BLaER1 treated with 17β-estradiol and CSF1 and Interleukin-3, amounts not matched to agents 10 nM and 100 nM (cell line): ENCODE measurements around the gene AP1S1.
"Not testable (repeated sequence)": the region's sequence is repeated elsewhere in the genome, so short reads cannot be mapped to it uniquely, and the experiment has no call there.

Experiments
- H3K27ac ChIP-seq, 11 experiments: shearing (Covaris generic); formaldehyde crosslinking; 2 replicates each; pipeline ENCODE4 v1.8.1; 2022
- H3K27me3 ChIP-seq, 11 experiments: shearing (Covaris generic); formaldehyde crosslinking; 2 replicates each; pipeline ENCODE4 v1.8.1; 2022
- H3K36me3 ChIP-seq, 11 experiments: shearing (Covaris generic); formaldehyde crosslinking; 2 replicates each; pipeline ENCODE4 v1.8.1; 2022
- H3K4me1 ChIP-seq, 10 experiments: shearing (Covaris generic); formaldehyde crosslinking; 2 replicates each; pipeline ENCODE4 v1.8.1; 2022
- H3K4me2 ChIP-seq, 11 experiments: shearing (Covaris generic); formaldehyde crosslinking; 2 replicates each; pipeline ENCODE4 v1.8.1; 2022
- H3K4me3 ChIP-seq, 10 experiments: shearing (Covaris generic); formaldehyde crosslinking; 2 replicates each; pipeline ENCODE4 v1.8.1; 2022
- H3K9ac ChIP-seq, 11 experiments: shearing (Covaris generic); formaldehyde crosslinking; 2 replicates each; pipeline ENCODE4 v1.8.1; 2022
- H3K9me3 ChIP-seq, 11 experiments: shearing (Covaris generic); formaldehyde crosslinking; replicated peaks in 1 of 11; 2 replicates each; pipeline ENCODE4 v1.8.1; 2022
- H4K20me1 ChIP-seq, 11 experiments: shearing (Covaris generic); formaldehyde crosslinking; 2 replicates each; pipeline ENCODE4 v1.8.1; 2022
- Cebpa-rat ChIP-seq, 11 experiments: shearing (Covaris generic); IDR thresholded peaks; 2 replicates each; pipeline ENCODE4 v1.8.1; 2022

AP1S1 gene

GRCh38 chr7:101129603-101130117 is 24.6 kb upstream of the AP1S1 start:
- H3K9ac ChIP-seq: no peak overlapping the region
- H3K27ac ChIP-seq: no peak overlapping the region
- no peaks in the 10 kb centered on the region; a peak in 1 of 22 replicates for H4K20me1 ChIP-seq
- H3K36me3 ChIP-seq: no peaks in the 10 kb centered on the region
- peaks cover 47 to 67% (median 53%) of the 10 kb centered on the region in 10 experiments for H3K4me1 ChIP-seq
- H3K4me3 ChIP-seq: no peak overlapping the region
- no peaks in the 10 kb centered on the region for H3K9me3 ChIP-seq
- peaks cover 0 to 12% (median 0%) of the 10 kb centered on the region in 11 experiments; a peak in 2 of 22 replicates for H3K27me3 ChIP-seq
- no peak overlapping the region for H3K4me2 ChIP-seq
- no peak for TF ChIP-seq Cebpa-rat (IDR thresholded peaks at IDR 0.05)

GRCh38 chr7:101132626-101133600 is 21.4 kb upstream of the AP1S1 start:
- H3K27ac ChIP-seq, H3K9me3 ChIP-seq, H4K20me1 ChIP-seq, H3K4me3 ChIP-seq, H3K36me3 ChIP-seq, H3K27me3 ChIP-seq, H3K9ac ChIP-seq: not testable (repeated sequence)
- Histone ChIP-seq H3K4me2 (peak overlapping the region in 4 of 11 experiments; percentile 62 to 93 (median 73); a peak in 7 of 22 replicates), H3K4me1 (peaks cover 32 to 67% (median 48%) of the 10 kb centered on the region in 10 experiments)

- Histone ChIP-seq H3K4me3 (no peak overlapping the region), H3K27me3 (peaks cover 0 to 3% (median 0%) of the 10 kb centered on the region in 11 experiments; a peak in 4 of 22 replicates), H3K9me3 (no peaks in the 10 kb centered on the region), H3K4me2 (peak overlapping the region; percentile 2 to 93 (median 52); a peak in 17 of 22 replicates), H4K20me1 (no peaks in the 10 kb centered on the region; a peak in 1 of 22 replicates), H3K36me3 (no peaks in the 10 kb centered on the region), H3K9ac (no peak overlapping the region; a peak in 1 of 22 replicates), H3K4me1 (peaks cover 33 to 68% (median 49%) of the 10 kb centered on the region in 10 experiments), H3K27ac (peak overlapping the region in 1 of 11 experiments; percentile 49; a peak in 1 of 22 replicates)
- no peak for TF ChIP-seq Cebpa-rat (IDR thresholded peaks at IDR 0.05)
Measured at GRCh38 chr7:101133621-101134398, 20.5 kb upstream of the AP1S1 start.

- H3K4me3 ChIP-seq: no peak overlapping the region
Measured at GRCh38 chr7:101134399-101134980, 19.8 kb upstream of the AP1S1 start.

GRCh38 chr7:101137651-101138212 is 16.5 kb upstream of the AP1S1 start:
- Histone ChIP-seq H4K20me1 (no peaks in the 10 kb centered on the region; a peak in 1 of 22 replicates), H3K4me3 (peak overlapping the region in 5 of 10 experiments; percentile 15 to 49 (median 39); a peak in 7 of 20 replicates), H3K4me1 (peaks cover 60 to 82% (median 76%) of the 10 kb centered on the region in 10 experiments), H3K4me2 (peak overlapping the region; percentile 52 to 93 (median 73)), H3K9ac (peak overlapping the region in 7 of 11 experiments; percentile 11 to 64 (median 31); a peak in 8 of 22 replicates), H3K27me3 (peaks cover 0 to 3% (median 0%) of the 10 kb centered on the region in 11 experiments; a peak in 4 of 22 replicates), H3K27ac (peak overlapping the region in 7 of 11 experiments; percentile 3 to 75 (median 58); a peak in 10 of 22 replicates), H3K9me3 (no peaks in the 10 kb centered on the region), H3K36me3 (no peaks in the 10 kb centered on the region)
- no peak for TF ChIP-seq Cebpa-rat (IDR thresholded peaks at IDR 0.05)

More at GRCh38 chr7:101134399-101134980, 19.8 kb upstream of the AP1S1 start:
- H4K20me1 ChIP-seq: no peaks in the 10 kb centered on the region; a peak in 1 of 22 replicates
- peak overlapping the region; percentile 2 to 93 (median 52); a peak in 18 of 22 replicates for H3K4me2 ChIP-seq
- peaks cover 40 to 75% (median 56%) of the 10 kb centered on the region in 10 experiments for H3K4me1 ChIP-seq
- peaks cover 0 to 3% (median 0%) of the 10 kb centered on the region in 11 experiments; a peak in 4 of 22 replicates for H3K27me3 ChIP-seq
- no peaks in the 10 kb centered on the region for H3K36me3 ChIP-seq
- no peaks in the 10 kb centered on the region for H3K9me3 ChIP-seq
- peak overlapping the region in 1 of 11 experiments; percentile 5; a peak in 2 of 22 replicates for H3K9ac ChIP-seq
- no peak for TF ChIP-seq Cebpa-rat (IDR thresholded peaks at IDR 0.05)
- peak overlapping the region in 2 of 11 experiments; percentile 49 to 50; a peak in 4 of 22 replicates for H3K27ac ChIP-seq

- no peaks in the 10 kb centered on the region for H3K9me3 ChIP-seq
- peaks cover 0 to 3% (median 0%) of the 10 kb centered on the region in 11 experiments; a peak in 4 of 22 replicates for H3K27me3 ChIP-seq
- H4K20me1 ChIP-seq: no peaks in the 10 kb centered on the region; a peak in 1 of 22 replicates
- peak overlapping the region in 7 of 11 experiments; percentile 3 to 75 (median 58); a peak in 12 of 22 replicates for H3K27ac ChIP-seq
- no peak for TF ChIP-seq Cebpa-rat (IDR thresholded peaks at IDR 0.05)
- peak overlapping the region in 5 of 10 experiments; percentile 15 to 49 (median 39); a peak in 7 of 20 replicates for H3K4me3 ChIP-seq
- H3K36me3 ChIP-seq: no peaks in the 10 kb centered on the region
- peak overlapping the region; percentile 52 to 93 (median 73) for H3K4me2 ChIP-seq
- peaks cover 64 to 79% (median 77%) of the 10 kb centered on the region in 10 experiments for H3K4me1 ChIP-seq
- peak overlapping the region in 7 of 11 experiments; percentile 11 to 64 (median 31); a peak in 9 of 22 replicates for H3K9ac ChIP-seq
Measured at GRCh38 chr7:101138213-101138870, 15.9 kb upstream of the AP1S1 start.

GRCh38 chr7:101140339-101140699 is 14.0 kb upstream of the AP1S1 start:
- no peak for TF ChIP-seq Cebpa-rat (IDR thresholded peaks at IDR 0.05)
- peaks cover 59 to 76% (median 65%) of the 10 kb centered on the region in 10 experiments for H3K4me1 ChIP-seq

More at GRCh38 chr7:101140339-101140699, 14.0 kb upstream of the AP1S1 start:
- Histone ChIP-seq H3K36me3 (no peaks in the 10 kb centered on the region), H3K27ac (peak overlapping the region in 3 of 11 experiments; percentile 5 to 11 (median 6); a peak in 2 of 22 replicates), H3K4me2 (peak overlapping the region; percentile 4 to 83 (median 49); a peak in 19 of 22 replicates), H3K4me3 (no peak overlapping the region), H3K27me3 (peaks cover 0 to 3% (median 0%) of the 10 kb centered on the region in 11 experiments; a peak in 4 of 22 replicates), H3K9ac (peak overlapping the region in 2 of 11 experiments; percentile 4 to 34; a peak in 2 of 22 replicates), H3K9me3 (no peaks in the 10 kb centered on the region), H4K20me1 (no peaks in the 10 kb centered on the region)
